Measurements from ENCODE around the gene PLCD4.
A peak's percentile ranks its signal among the peaks of the same experiment; 100 is the strongest.

GRCh38 chr2:218568190-218569037 lies 39.3 kb upstream of the PLCD4 start, which contains the start of the genes CNOT9 and USP37:
- TF ChIP-seq, protein P1, sequence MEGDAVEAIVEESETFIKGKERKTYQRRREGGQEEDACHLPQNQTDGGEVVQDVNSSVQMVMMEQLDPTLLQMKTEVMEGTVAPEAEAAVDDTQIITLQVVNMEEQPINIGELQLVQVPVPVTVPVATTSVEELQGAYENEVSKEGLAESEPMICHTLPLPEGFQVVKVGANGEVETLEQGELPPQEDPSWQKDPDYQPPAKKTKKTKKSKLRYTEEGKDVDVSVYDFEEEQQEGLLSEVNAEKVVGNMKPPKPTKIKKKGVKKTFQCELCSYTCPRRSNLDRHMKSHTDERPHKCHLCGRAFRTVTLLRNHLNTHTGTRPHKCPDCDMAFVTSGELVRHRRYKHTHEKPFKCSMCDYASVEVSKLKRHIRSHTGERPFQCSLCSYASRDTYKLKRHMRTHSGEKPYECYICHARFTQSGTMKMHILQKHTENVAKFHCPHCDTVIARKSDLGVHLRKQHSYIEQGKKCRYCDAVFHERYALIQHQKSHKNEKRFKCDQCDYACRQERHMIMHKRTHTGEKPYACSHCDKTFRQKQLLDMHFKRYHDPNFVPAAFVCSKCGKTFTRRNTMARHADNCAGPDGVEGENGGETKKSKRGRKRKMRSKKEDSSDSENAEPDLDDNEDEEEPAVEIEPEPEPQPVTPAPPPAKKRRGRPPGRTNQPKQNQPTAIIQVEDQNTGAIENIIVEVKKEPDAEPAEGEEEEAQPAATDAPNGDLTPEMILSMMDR (IDR thresholded peaks at IDR 0.05; ENCODE audit: low read depth, low read length): no peak
- TF ChIP-seq MAX (IDR thresholded peaks at IDR 0.05; ENCODE audit: low read depth, low read length) (peak; percentile 86), POLR2A (IDR thresholded peaks at IDR 0.05; ENCODE audit: extremely low read depth, insufficient read length) (peak; percentile 72)

Measured in NB4 (cell line).